ENCODE results near the gene XIST. TPM values are rescaled to one million over a fixed set of nuclear protein-coding genes. Genes with fewer than 3 reads are reported as not detected.
"Not testable (repeated sequence)": the region's sequence is repeated elsewhere in the genome, so short reads cannot be mapped to it uniquely, and the experiment has no call there.

The XIST gene
- total RNA-seq, 1 experiment from 2014 or later = not detected

GRCh38 chrX:73823473-73824004 lies 29.0 kb downstream of the XIST start:
- no peak for DNase-seq
- Histone ChIP-seq H3K27me3 (no peaks in the 10 kb centered on the region), H3K36me3 (no peaks in the 10 kb centered on the region), H3K4me3 (no peak overlapping the region), H3K9me3 (no peaks in the 10 kb centered on the region)

GRCh38 chrX:73822775-73823174 lies 29.7 kb downstream of the XIST start:
- Histone ChIP-seq H3K9me3 (no peaks in the 10 kb centered on the region), H3K4me3 (no peak overlapping the region), H3K27me3 (no peaks in the 10 kb centered on the region), H3K36me3 (no peaks in the 10 kb centered on the region)
- no peak for DNase-seq

- no peak for DNase-seq
- H3K36me3 ChIP-seq = no peaks in the 10 kb centered on the region
Observed at GRCh38 chrX:73821921-73822559, 30.5 kb downstream of the XIST start.

GRCh38 chrX:73819864-73820558 lies 32.5 kb downstream of the XIST start:
- DNase-seq, H3K36me3 ChIP-seq, H3K4me3 ChIP-seq, H3K9me3 ChIP-seq, H3K27me3 ChIP-seq: not testable (repeated sequence)

More at GRCh38 chrX:73821921-73822559, 30.5 kb downstream of the XIST start:
- no peak overlapping the region for H3K4me3 ChIP-seq
- H3K9me3 ChIP-seq = no peaks in the 10 kb centered on the region
- no peaks in the 10 kb centered on the region for H3K27me3 ChIP-seq

- DNase-seq = no peak
- Histone ChIP-seq H3K9me3 (no peaks in the 10 kb centered on the region), H3K4me3 (no peak overlapping the region), H3K27me3 (no peaks in the 10 kb centered on the region), H3K36me3 (no peaks in the 10 kb centered on the region)
Observed at GRCh38 chrX:73818200-73819116, 34.1 kb downstream of the XIST start.

DNA sequence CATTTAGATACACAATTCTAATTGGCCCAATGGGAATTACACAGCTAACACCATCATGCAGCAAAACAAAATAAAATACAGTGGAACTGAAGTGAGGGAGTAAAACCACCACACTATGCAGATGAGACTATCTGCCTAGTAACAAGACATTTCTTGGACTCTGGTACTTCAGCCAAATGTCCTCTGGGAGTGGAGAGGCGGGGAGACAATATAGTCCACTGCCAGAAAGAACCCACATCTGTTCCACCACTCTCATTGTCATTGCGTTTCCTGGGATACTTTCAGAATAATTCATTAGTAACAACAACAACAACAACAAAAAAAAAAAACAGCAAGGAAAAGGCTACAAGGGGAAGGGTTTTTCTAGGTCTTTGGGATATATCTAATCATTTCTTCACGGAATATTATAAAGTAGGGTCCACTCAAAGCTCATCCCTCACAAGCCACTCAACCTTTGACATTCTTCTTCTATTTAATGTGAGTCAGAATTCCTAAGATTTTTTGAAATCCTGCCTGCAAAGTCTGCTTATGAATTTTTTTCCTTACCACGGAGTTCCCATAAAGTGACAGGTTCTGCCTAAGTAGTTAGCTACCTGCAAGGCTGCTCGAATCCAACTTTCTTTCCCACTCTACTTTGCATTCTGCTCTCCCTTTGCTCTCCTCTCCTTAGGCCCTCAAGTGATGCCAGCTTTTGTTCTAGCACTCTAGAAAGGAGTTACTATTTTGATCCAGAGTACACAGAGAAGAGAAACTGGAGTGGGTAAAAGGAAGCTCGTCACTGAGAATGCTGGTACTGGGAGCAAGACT lies 34.9 kb downstream of the XIST start:
- H3K36me3 ChIP-seq = no peaks in the 10 kb centered on the region
- H3K27me3 ChIP-seq = no peaks in the 10 kb centered on the region
- H3K9me3 ChIP-seq = no peaks in the 10 kb centered on the region
- H3K4me3 ChIP-seq = no peak overlapping the region
- no peak for DNase-seq

- H3K9me3 ChIP-seq = no peaks in the 10 kb centered on the region
- no peaks in the 10 kb centered on the region for H3K27me3 ChIP-seq
- no peak overlapping the region for H3K4me3 ChIP-seq
- DNase-seq = no peak
- H3K36me3 ChIP-seq = no peaks in the 10 kb centered on the region
Observed at GRCh38 chrX:73812256-73812655, 40.3 kb downstream of the XIST start.

GRCh38 chrX:73804109-73804508 lies 48.4 kb downstream of the XIST start:
- not testable (repeated sequence) for DNase-seq, H3K27me3 ChIP-seq, H3K36me3 ChIP-seq, H3K4me3 ChIP-seq, H3K9me3 ChIP-seq

DNA sequence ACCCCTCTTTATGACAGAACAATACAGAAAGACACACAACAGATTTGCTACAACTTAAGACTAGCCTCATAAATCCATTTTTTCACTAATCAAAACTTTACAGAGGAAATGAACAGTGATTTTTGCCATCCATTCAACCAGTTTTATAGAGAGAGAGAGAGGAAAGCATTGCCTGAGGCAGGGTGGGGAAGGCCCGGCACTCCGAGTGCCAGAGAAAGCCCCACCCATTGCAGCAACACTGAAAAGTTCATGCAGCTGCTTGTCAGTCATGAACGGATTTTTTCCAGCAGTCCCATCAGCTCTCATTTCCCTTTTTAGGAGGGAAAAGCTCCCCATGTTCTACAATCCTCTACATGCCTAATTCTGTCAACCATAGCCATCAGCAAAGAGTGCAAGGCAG lies 52.6 kb downstream of the XIST start:
- no peak for DNase-seq
- Histone ChIP-seq H3K4me3 (no peak overlapping the region), H3K27me3 (no peaks in the 10 kb centered on the region), H3K36me3 (no peaks in the 10 kb centered on the region), H3K9me3 (no peaks in the 10 kb centered on the region)

DNA sequence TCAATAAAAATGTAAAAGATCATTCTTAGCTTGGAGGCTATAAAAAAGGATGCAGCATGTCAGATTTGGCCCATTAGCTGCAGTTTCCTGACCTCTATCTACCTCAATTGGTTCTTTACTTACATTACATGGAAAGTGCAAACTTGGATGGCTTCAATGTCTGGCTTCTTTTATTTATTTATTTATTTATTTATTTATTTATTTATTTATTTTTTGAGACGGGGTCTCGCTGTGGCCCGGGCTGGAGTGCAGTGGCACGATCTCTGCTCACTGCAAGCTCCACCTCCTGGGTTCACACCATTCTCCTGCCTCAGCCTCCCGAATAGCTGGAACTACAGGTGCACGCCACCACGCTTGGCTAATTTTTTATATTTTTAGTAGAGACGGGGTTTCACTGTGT lies 60.0 kb downstream of the XIST start:
- H3K9me3 ChIP-seq, H3K27me3 ChIP-seq, DNase-seq, H3K36me3 ChIP-seq, H3K4me3 ChIP-seq: not testable (repeated sequence)

GRCh38 chrX:73785493-73785892 lies 67.0 kb downstream of the XIST start:
- Histone ChIP-seq H3K27me3 (no peaks in the 10 kb centered on the region), H3K9me3 (no peaks in the 10 kb centered on the region), H3K36me3 (no peaks in the 10 kb centered on the region), H3K4me3 (no peak overlapping the region)
- no peak for DNase-seq

Measured in MG63 (cell line).